IPS-11a (cell line): ENCODE data around the gene LRRC7.

ENCODE experiments used
- H3K4me3 ChIP-seq: one replicate; pipeline ENCODE4 v1.5.1; 2013; ENCODE audit warnings: low read depth, low read length, control low read depth

LRRC7 gene

GRCh38 chr1:69765951-69766350, 198.2 kb downstream of the LRRC7 start:
- H3K4me3 ChIP-seq: no peak overlapping the region

GRCh38 chr1:69766431-69767180, 198.9 kb downstream of the LRRC7 start:
- H3K4me3 ChIP-seq: no peak overlapping the region

- no peak overlapping the region for H3K4me3 ChIP-seq
Observed at GRCh38 chr1:69776555-69776954, 208.8 kb downstream of the LRRC7 start.

GRCh38 chr1:69777423-69777822, 209.7 kb downstream of the LRRC7 start:
- no peak overlapping the region for H3K4me3 ChIP-seq

GRCh38 chr1:69777971-69778370, 210.2 kb downstream of the LRRC7 start:
- H3K4me3 ChIP-seq: no peak overlapping the region

GRCh38 chr1:69787151-69787550, 219.4 kb downstream of the LRRC7 start:
- H3K4me3 ChIP-seq: no peak overlapping the region

- no peak overlapping the region for H3K4me3 ChIP-seq
Observed at GRCh38 chr1:69791311-69791710, 223.6 kb downstream of the LRRC7 start.

- H3K4me3 ChIP-seq: no peak overlapping the region
Observed at GRCh38 chr1:69794831-69795230, 227.1 kb downstream of the LRRC7 start.

- no peak overlapping the region for H3K4me3 ChIP-seq
Observed at GRCh38 chr1:69814926-69815325, 247.2 kb downstream of the LRRC7 start.

- H3K4me3 ChIP-seq: no peak overlapping the region
Observed at GRCh38 chr1:69824932-69825331, 257.2 kb downstream of the LRRC7 start.

GRCh38 chr1:69827732-69828131, 260.0 kb downstream of the LRRC7 start:
- no peak overlapping the region for H3K4me3 ChIP-seq

- H3K4me3 ChIP-seq: no peak overlapping the region
Observed at GRCh38 chr1:69833536-69833935, 265.8 kb downstream of the LRRC7 start.

- H3K4me3 ChIP-seq: no peak overlapping the region
Observed at GRCh38 chr1:69834336-69834735, 266.6 kb downstream of the LRRC7 start.

- H3K4me3 ChIP-seq: no peak overlapping the region
Observed at GRCh38 chr1:69835955-69836354, 268.2 kb downstream of the LRRC7 start.

- no peak overlapping the region for H3K4me3 ChIP-seq
Observed at GRCh38 chr1:69836971-69837636, 269.4 kb downstream of the LRRC7 start.

- H3K4me3 ChIP-seq: no peak overlapping the region
Observed at GRCh38 chr1:69842326-69842725, 274.6 kb downstream of the LRRC7 start.

- no peak overlapping the region for H3K4me3 ChIP-seq
Observed at GRCh38 chr1:69845655-69846054, 277.9 kb downstream of the LRRC7 start.

GRCh38 chr1:69846267-69846666, 278.5 kb downstream of the LRRC7 start:
- no peak overlapping the region for H3K4me3 ChIP-seq

GRCh38 chr1:69847670-69848069, 279.9 kb downstream of the LRRC7 start:
- no peak overlapping the region for H3K4me3 ChIP-seq

GRCh38 chr1:69852151-69852550, 284.4 kb downstream of the LRRC7 start:
- H3K4me3 ChIP-seq: no peak overlapping the region

- no peak overlapping the region for H3K4me3 ChIP-seq
Observed at GRCh38 chr1:69852706-69853105, 285.0 kb downstream of the LRRC7 start.

GRCh38 chr1:69858534-69858933, 290.8 kb downstream of the LRRC7 start:
- H3K4me3 ChIP-seq: no peak overlapping the region

GRCh38 chr1:69861641-69862040, 293.9 kb downstream of the LRRC7 start:
- no peak overlapping the region for H3K4me3 ChIP-seq
